ENCODE measurements around the gene OTUB2. TPM values are rescaled to one million over a fixed set of nuclear protein-coding genes. Genes with fewer than 3 reads are reported as not detected.

The OTUB2 gene
- total and polyA plus RNA-seq, 2 of the 8 experiments (the other 6 are each of a cell fraction or from before 2014, with no cell fraction given): 2.2 to 4.2 TPM

DNA sequence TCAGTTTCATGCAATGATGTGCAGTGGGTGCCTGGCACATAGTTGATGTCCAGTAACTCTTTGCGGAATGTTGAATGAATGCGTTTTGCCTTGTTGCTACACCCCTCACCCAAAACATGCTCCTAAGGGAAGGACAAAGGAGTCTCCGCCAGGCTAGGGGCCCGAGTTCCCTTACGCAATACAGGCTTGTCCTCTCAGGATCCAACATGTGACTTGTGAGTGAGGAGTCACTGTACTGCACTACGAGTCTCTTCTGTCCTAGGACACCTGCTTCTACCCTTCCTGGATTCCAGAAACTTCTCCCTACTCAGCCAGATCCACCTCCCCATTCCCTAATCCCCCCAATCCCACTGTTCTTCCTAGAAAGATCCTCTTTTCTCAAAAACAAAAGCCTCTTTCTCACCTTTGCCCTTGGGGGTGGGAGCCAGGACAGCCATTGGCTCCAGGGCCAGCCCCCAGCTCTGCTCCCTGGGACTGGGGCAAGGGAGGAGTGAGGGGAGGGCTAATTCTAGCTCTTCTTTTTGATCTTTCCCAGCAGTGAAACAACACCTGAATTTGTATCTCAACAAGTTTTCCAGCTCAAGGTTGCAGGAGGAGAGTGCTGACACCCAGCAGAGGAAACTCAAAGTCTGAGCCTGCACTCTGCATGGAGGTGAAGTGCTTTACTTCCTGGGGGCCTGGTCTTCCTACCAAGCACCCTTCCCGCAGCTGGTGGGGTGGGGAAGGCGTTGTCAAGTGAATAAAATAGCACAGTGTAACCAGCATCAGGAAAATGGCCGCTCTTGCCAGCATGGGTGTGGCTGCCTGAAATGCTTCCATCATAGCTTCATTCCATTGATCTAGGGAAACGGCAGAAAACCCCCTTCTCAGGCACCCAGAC lies 3.4 kb upstream of the OTUB2 start:
- Histone ChIP-seq H3K23ac (ENCODE audit: insufficient read length) (no peak overlapping the region), H2AFZ (ENCODE audit: low read length) (peak overlapping the region; percentile 36), H3K4me1 (replicated peaks in 1 of 4; ENCODE audit: control insufficient read depth in 3 of 4, insufficient read depth in 4 of 4, low read length in 3 of 4) (peaks cover 0 to 24% (median 13%) of the 10 kb centered on the region in 4 experiments; a peak in 4 of 7 replicates), H3K14ac (ENCODE audit: insufficient read length) (no peak overlapping the region), H3K23me2 (ENCODE audit: low read depth, low read length) (peaks cover 5% of the 10 kb centered on the region; the same call in 1 of the 2 replicates), H3K4me2 (ENCODE audit: insufficient read depth in 1 of 2, low read depth in 2 of 2, low read length in 2 of 2) (peak overlapping the region in 1 of 2 experiments; percentile 13; a peak in 1 of 4 replicates), H3K4ac (replicated peaks; ENCODE audit: insufficient read length, low read depth, low read length) (no peak overlapping the region), H2BK20ac (ENCODE audit: low read length) (no peak overlapping the region; the same call in 1 of the 2 replicates), H2BK15ac (ENCODE audit: low read length) (peak overlapping the region; percentile 34; the same call in 1 of the 2 replicates), H3K56ac (replicated peaks; ENCODE audit: insufficient read length, low read depth, low read length) (no peak overlapping the region), H3K79me1 (ENCODE audit: low read depth, low read length) (0 out of 2 replicates have a peak, but pooled peaks cover 3% of the 10 kb centered on the region), H3K9ac (replicated peaks in 1 of 4; ENCODE audit: extremely low read depth in 1 of 4, low read depth in 3 of 4, low read length in 3 of 4) (no peak overlapping the region), H3K4me3 (ENCODE audit: extremely low read depth in 1 of 4, insufficient read depth in 2 of 4, low read depth in 3 of 4, low read length in 4 of 4) (no peak overlapping the region), H2BK120ac (replicated peaks; ENCODE audit: low read depth, low read length) (no peak overlapping the region), H4K91ac (replicated peaks; ENCODE audit: insufficient read length, low read length) (peak overlapping the region; percentile 16), H3K9me3 (ENCODE audit: insufficient read depth in 2 of 2, low read depth in 1 of 2, low read length in 1 of 2) (no peaks in the 10 kb centered on the region), H2AK5ac (ENCODE audit: low read depth, low read length) (no peak overlapping the region), H3K79me2 (ENCODE audit: control insufficient read depth in 1 of 2, insufficient read depth in 2 of 2, low read length in 2 of 2) (no peaks in the 10 kb centered on the region), H4K20me1 (replicated peaks in 1 of 2; ENCODE audit: control insufficient read depth in 1 of 2, insufficient read depth in 2 of 2, low read length in 2 of 2) (no peaks in the 10 kb centered on the region), H2BK5ac (ENCODE audit: low read depth, low read length) (no peak overlapping the region), H3K27ac (ENCODE audit: low read depth, low read length) (no peak overlapping the region), H3K36me3 (ENCODE audit: control insufficient read depth in 2 of 4, insufficient read depth in 4 of 4, low read length in 3 of 4) (no peaks in the 10 kb centered on the region; a peak in 1 of 8 replicates), H4K8ac (ENCODE audit: extremely low read depth, insufficient read depth, low read length) (no peak overlapping the region), H4K5ac (ENCODE audit: insufficient read length, low read depth, low read length) (no peak overlapping the region), H2BK12ac (ENCODE audit: low read depth, low read length) (0 out of 2 replicates have a peak overlapping the region, but pooled peaks have one; percentile 6), H3K18ac (ENCODE audit: extremely low read depth, low read length) (peak overlapping the region; percentile 62), H3K27me3 (replicated peaks in 1 of 4; ENCODE audit: control insufficient read depth in 3 of 4, extremely low read depth in 1 of 4, insufficient read depth in 3 of 4, low read length in 3 of 4) (peaks cover 0 to 3% (median 3%) of the 10 kb centered on the region in 4 experiments; a peak in 2 of 7 replicates)
- no peak for FAIRE-seq
- POLR2A ChIA-PET (ENCODE audit: partially characterized antibody): no interaction called here
- CTCF ChIA-PET (ENCODE audit: partially characterized antibody): interaction anchor here (0.6 to 9.7 kb wide), 8 partner anchors 13 to 117 kb away, joined by 3 to 65 read pairs (median 8); no protein-coding TSS in a partner anchor
- DNase-seq (ENCODE audit: low read depth in 1 of 2, low spot score in 2 of 2): no peak
- 81% methylated on average over 10 of the region's 10 CpGs; no CpG with 5 or more reads in 1 of the 2 experiments for WGBS, 2 experiments (ENCODE audit: extremely low coverage in 1 of 2, insufficient coverage in 1 of 2, insufficient read length in 1 of 2, insufficient replicate concordance in 2 of 2, low coverage in 1 of 2, low lambda C conversion rate in 2 of 2, missing lambda C conversion rate in 1 of 2)
- TF ChIP-seq EGR1 (IDR thresholded peaks at IDR 0.05; ENCODE audit: borderline replicate concordance, low read depth, low read length) (no peak), TEAD4 (IDR thresholded peaks at IDR 0.05; ENCODE audit: low read depth, low read length) (no peak), CEBPB (IDR thresholded peaks at IDR 0.05; ENCODE audit: low read depth, low read length) (peak; percentile 81), JUN (IDR thresholded peaks at IDR 0.05; ENCODE audit: low read depth, low read length) (no peak), CHD2 (IDR thresholded peaks at IDR 0.05; ENCODE audit: low read length) (no peak), CTBP2 (IDR thresholded peaks at IDR 0.05; ENCODE audit: borderline replicate concordance, insufficient read depth, insufficient read length, low read length) (no peak)
- TF ChIP-seq, protein P1, sequence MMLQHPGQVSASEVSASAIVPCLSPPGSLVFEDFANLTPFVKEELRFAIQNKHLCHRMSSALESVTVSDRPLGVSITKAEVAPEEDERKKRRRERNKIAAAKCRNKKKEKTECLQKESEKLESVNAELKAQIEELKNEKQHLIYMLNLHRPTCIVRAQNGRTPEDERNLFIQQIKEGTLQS (IDR thresholded peaks at IDR 0.05; ENCODE audit: insufficient read depth, low read depth, low read length): no peak

All from H1 (cell line).